ENCODE results near the gene GXYLT1. TPM values are rescaled to one million over a fixed set of nuclear protein-coding genes. Genes with fewer than 3 reads are reported as not detected.
"Not testable (repeated sequence)": the region's sequence is repeated elsewhere in the genome, so short reads cannot be mapped to it uniquely, and the experiment has no call there.

Gene GXYLT1, protein sequence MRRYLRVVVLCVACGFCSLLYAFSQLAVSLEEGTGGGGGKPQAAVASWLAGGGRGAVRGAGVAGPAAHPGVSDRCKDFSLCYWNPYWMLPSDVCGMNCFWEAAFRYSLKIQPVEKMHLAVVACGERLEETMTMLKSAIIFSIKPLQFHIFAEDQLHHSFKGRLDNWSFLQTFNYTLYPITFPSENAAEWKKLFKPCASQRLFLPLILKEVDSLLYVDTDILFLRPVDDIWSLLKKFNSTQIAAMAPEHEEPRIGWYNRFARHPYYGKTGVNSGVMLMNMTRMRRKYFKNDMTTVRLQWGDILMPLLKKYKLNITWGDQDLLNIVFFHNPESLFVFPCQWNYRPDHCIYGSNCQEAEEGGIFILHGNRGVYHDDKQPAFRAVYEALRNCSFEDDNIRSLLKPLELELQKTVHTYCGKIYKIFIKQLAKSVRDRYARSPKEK
- 10 to 100 TPM in 3 of 5 donors, 1 to 10 TPM in 2; 3.2 to 17.6 (median 11.7) TPM for total RNA-seq
- polyA plus RNA-seq = 1 to 10 TPM; 1.4 to 1.9 (median 1.7) TPM
- long read RNA-seq, donor 1, full-length matches to known transcripts = 2 of 2 reads
- long read RNA-seq, donor 1, partial matches to known transcripts = 0 of 2 reads
- long read RNA-seq, donor 1, other reads (novel, unspliced or antisense) = 0 of 2 reads
- long read RNA-seq, donor 2, full-length matches to known transcripts = 2 of 2 reads
- long read RNA-seq, donor 2, partial matches to known transcripts = 0 of 2 reads
- long read RNA-seq, donor 2, other reads (novel, unspliced or antisense) = 0 of 2 reads
- long read RNA-seq, donor 3, full-length matches to known transcripts = 4 of 4 reads
- long read RNA-seq, donor 3, partial matches to known transcripts = 0 of 4 reads
- long read RNA-seq, donor 3, other reads (novel, unspliced or antisense) = 0 of 4 reads
- long read RNA-seq, donor 4 = 0 reads
- long read RNA-seq, donor 5, full-length matches to known transcripts = 9 of 9 reads
- long read RNA-seq, donor 5, partial matches to known transcripts = 0 of 9 reads
- long read RNA-seq, donor 5, other reads (novel, unspliced or antisense) = 0 of 9 reads
- long read RNA-seq, donor 6, partial matches to known transcripts = 0 of 4 reads
- long read RNA-seq, donor 6, other reads (novel, unspliced or antisense) = 0 of 4 reads
- long read RNA-seq, donor 7, full-length matches to known transcripts = 2 of 2 reads
- long read RNA-seq, donor 7, partial matches to known transcripts = 0 of 2 reads
- long read RNA-seq, donor 7, other reads (novel, unspliced or antisense) = 0 of 2 reads
- long read RNA-seq, donor 8, partial matches to known transcripts = 0 of 2 reads
- long read RNA-seq, donor 8, other reads (novel, unspliced or antisense) = 0 of 2 reads
- long read RNA-seq, donor 9, full-length matches to known transcripts = 1 of 1 reads
- long read RNA-seq, donor 9, partial matches to known transcripts = 0 of 1 reads
- long read RNA-seq, donor 9, other reads (novel, unspliced or antisense) = 0 of 1 reads
- long read RNA-seq, donor 10, partial matches to known transcripts = 0 of 1 reads
- long read RNA-seq, donor 10, other reads (novel, unspliced or antisense) = 0 of 1 reads

DNA sequence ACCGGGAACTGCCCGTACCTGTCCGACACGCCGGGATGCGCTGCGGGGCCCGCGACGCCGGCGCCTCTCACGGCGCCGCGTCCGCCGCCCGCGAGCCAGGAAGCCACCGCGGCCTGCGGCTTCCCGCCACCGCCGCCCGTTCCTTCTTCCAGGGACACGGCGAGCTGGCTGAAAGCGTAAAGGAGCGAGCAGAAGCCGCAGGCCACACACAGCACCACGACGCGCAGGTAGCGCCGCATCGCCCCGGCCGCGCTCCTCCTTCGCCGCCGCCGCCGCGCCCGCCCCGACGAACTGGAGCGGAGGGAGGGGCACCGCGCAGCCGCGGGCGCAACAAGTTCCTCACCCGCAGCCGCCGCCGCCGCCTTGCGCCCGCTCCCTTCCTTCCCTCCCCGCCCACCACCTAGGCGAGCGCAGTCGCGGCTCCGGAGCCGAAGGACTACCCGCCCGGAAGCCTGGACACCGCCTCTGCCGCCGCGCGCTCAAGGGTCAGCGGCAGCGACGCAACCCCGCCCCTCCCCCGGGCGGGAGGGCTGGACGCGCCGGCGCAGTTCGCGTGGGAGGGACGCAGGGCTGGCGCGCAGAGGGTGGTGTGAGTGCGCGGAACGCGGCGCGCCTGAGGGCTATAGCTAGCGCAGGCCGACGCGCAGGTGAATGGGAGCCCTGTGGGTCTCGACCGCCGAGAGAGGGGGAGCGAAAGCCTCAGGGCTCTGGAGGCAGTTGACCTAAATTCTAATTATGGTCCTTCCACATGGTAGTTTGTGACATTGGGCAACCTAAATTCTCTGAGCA, at the start of gene GXYLT1:
TSS of gene GXYLT1 (minus strand) at position 467 of the 789 bp plus-strand sequence. CDS start at position 239, 228 bp downstream.
- H3K4me1 ChIP-seq = peaks cover 8 to 43% (median 30%) of the 10 kb centered on the region in 4 donors
- TF ChIP-seq POLR2AphosphoS5 (IDR thresholded peaks at IDR 0.05) (peak; percentile 74 to 94 (median 89)), POLR2A (IDR thresholded peaks at IDR 0.05) (no peak)
- no peaks in the 10 kb centered on the region for H3K36me3 ChIP-seq
- intact Hi-C loops (cut with DNase I; ENCODE audit: low total_unique reads) = loop anchor here (5.0 kb wide), 1 partner anchor 93 kb away; the partner anchor contains the start of gene YAF2
- H3K9me3 ChIP-seq = no peaks in the 10 kb centered on the region
- WGBS, 5 donors = 0 to 4% (median 1%) methylated on average over 32 to 104 of the region's 106 CpGs
- peak; percentile 94 to 98 for DNase-seq
- no peaks in the 10 kb centered on the region for H3K27me3 ChIP-seq
- peak within 1 kb of the TSS; percentile 70 to 87 (median 84) for H3K4me3 ChIP-seq
- H3K27ac ChIP-seq = peak within 1 kb of the TSS; percentile 85 to 98 (median 92)

DNA sequence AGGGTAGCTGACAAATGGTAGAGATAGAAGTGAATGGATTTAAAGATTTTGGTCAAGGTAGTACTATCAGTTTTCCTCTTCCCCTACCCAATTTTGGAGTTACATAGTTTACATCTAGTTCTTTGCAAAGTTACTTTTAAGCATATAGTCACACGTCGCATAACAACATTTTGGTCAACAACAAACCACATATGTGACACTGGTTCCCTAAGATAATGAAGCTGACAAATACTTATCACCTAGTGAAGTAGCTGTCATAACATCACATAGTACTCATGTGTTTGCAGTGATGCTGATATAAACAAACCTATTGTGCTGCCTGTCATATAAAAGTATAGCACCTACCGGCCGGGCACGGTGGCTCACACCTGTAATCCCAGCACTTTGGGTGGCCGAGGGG, 48.0 kb upstream of the GXYLT1 start:
- Histone ChIP-seq H3K27ac (no peak overlapping the region), H3K36me3 (peaks cover 3 to 48% (median 35%) of the 10 kb centered on the region in 4 donors), H3K27me3 (no peaks in the 10 kb centered on the region), H3K9me3 (no peaks in the 10 kb centered on the region), H3K4me1 (no peaks in the 10 kb centered on the region), H3K4me3 (no peak overlapping the region)
- no peak for DNase-seq
- intact Hi-C loops (cut with DNase I; ENCODE audit: low total_unique reads) = no loop called here
- TF ChIP-seq EP300 (IDR thresholded peaks at IDR 0.05) (no peak), POLR2AphosphoS5 (IDR thresholded peaks at IDR 0.05) (no peak), POLR2A (IDR thresholded peaks at IDR 0.05) (no peak)
- TF ChIP-seq, protein P1, sequence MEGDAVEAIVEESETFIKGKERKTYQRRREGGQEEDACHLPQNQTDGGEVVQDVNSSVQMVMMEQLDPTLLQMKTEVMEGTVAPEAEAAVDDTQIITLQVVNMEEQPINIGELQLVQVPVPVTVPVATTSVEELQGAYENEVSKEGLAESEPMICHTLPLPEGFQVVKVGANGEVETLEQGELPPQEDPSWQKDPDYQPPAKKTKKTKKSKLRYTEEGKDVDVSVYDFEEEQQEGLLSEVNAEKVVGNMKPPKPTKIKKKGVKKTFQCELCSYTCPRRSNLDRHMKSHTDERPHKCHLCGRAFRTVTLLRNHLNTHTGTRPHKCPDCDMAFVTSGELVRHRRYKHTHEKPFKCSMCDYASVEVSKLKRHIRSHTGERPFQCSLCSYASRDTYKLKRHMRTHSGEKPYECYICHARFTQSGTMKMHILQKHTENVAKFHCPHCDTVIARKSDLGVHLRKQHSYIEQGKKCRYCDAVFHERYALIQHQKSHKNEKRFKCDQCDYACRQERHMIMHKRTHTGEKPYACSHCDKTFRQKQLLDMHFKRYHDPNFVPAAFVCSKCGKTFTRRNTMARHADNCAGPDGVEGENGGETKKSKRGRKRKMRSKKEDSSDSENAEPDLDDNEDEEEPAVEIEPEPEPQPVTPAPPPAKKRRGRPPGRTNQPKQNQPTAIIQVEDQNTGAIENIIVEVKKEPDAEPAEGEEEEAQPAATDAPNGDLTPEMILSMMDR (IDR thresholded peaks at IDR 0.05) = no peak
- 93 to 98% (median 95%) methylated on average over 6 of the region's 6 CpGs for WGBS, 5 donors

DNA sequence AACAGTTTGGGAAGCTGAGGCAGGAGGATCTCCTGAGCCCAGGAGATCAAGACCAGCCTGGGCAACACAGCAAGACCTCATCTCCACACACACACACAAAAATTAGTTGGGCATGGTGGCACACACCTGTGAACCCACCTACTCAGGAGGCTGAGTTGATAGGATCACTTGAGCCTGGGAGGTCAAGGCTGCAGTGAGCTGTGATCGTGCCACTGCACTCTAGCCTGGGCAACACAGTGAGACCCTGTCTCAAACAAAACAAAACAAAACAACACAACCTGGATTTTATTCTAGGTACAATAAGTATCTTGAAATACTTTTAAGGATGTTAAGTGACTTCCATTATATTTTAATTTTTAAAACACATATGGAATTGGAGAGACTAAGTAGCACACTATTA, 47.6 kb upstream of the GXYLT1 start:
- DNase-seq = no peak
- no peak overlapping the region for H3K4me3 ChIP-seq
- whole genome bisulfite sequencing, 5 donors = 94 to 100% (median 100%) methylated on average over 1 of the region's 1 CpG
- no peaks in the 10 kb centered on the region for H3K4me1 ChIP-seq
- intact Hi-C loops (cut with DNase I; ENCODE audit: low total_unique reads) = no loop called here
- H3K36me3 ChIP-seq = peaks cover 2 to 46% (median 31%) of the 10 kb centered on the region in 4 donors
- no peaks in the 10 kb centered on the region for H3K9me3 ChIP-seq
- no peak overlapping the region for H3K27ac ChIP-seq
- TF ChIP-seq, protein P1 (IDR thresholded peaks at IDR 0.05) = no peak
- TF ChIP-seq EP300 (IDR thresholded peaks at IDR 0.05) (no peak), POLR2A (IDR thresholded peaks at IDR 0.05) (no peak), POLR2AphosphoS5 (IDR thresholded peaks at IDR 0.05) (no peak)
- H3K27me3 ChIP-seq = no peaks in the 10 kb centered on the region

DNA sequence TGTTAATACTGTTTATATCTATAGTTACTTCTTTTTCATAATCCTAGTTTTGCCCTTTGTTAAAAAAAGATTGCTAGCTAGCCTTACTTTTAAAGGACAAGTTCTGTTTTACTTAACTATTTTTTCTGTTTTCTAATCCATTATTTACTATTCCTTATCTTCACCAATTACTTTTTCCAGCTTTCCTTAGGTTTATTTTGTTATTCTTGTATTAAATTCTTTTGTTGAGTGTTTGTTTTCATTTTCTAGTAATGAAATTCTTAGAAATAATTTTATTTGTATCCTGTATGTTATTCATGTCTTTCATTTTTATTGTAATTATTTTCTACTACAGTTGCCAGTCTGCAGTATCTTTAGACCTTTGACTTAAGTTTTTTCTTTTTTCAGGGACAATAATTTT, 45.7 kb upstream of the GXYLT1 start:
- H3K27ac ChIP-seq = no peak overlapping the region
- H3K27me3 ChIP-seq = no peaks in the 10 kb centered on the region
- no peak for TF ChIP-seq POLR2AphosphoS5 (IDR thresholded peaks at IDR 0.05)
- TF ChIP-seq, protein P1 (IDR thresholded peaks at IDR 0.05) = no peak
- no peak for TF ChIP-seq EP300 (IDR thresholded peaks at IDR 0.05)
- TF ChIP-seq POLR2A (IDR thresholded peaks at IDR 0.05) = no peak
- intact Hi-C loops (cut with DNase I; ENCODE audit: low total_unique reads) = no loop called here
- H3K4me3 ChIP-seq = no peak overlapping the region
- no peaks in the 10 kb centered on the region for H3K4me1 ChIP-seq
- H3K9me3 ChIP-seq = no peaks in the 10 kb centered on the region
- no peak for DNase-seq
- peaks cover 0 to 28% (median 18%) of the 10 kb centered on the region in 4 donors for H3K36me3 ChIP-seq

DNA sequence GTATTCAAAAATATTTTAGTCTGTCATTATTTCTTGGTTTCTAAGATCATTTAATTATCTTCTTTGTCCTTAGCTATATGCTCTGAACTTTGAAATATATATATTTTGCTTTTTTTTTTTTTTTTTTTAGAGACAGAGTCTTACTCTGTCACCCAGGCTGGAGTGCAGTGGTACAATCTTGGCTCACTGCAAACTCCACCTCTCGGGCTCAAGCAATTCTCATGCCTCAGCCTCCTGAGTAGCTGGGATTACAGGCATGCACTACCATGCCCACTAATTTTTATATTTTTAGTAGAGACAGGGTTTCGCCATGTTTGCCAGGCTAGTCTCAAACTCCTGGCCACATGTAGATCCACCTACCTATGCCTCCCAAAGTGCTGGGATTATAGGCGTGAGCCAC, 43.6 kb upstream of the GXYLT1 start:
- not testable (repeated sequence) for DNase-seq

More for the DNA sequence above, 43.6 kb upstream of the GXYLT1 start:
- H3K4me1 ChIP-seq; H3K27me3 ChIP-seq; H3K27ac ChIP-seq; intact Hi-C loops (cut with DNase I; ENCODE audit: low total_unique reads); H3K9me3 ChIP-seq; H3K4me3 ChIP-seq: not testable (repeated sequence)
- peaks cover 0 to 22% (median 15%) of the 10 kb centered on the region in 4 donors for H3K36me3 ChIP-seq
- WGBS, 5 donors = 94 to 97% (median 95%) methylated on average over 3 of the region's 3 CpGs

Measured in stomach (tissue), 19 donors.